K562 (cell line): ENCODE results near the gene USP48. TPM values are rescaled to one million over a fixed set of nuclear protein-coding genes. Genes with fewer than 3 reads are reported as not detected.

Source experiments
- CHD1 ChIP-seq: fragments of 200-600 bp; sonication (generic); IDR thresholded peaks from one replicate; pipeline ENCODE4 v1.6.1; 2012; ENCODE audit warnings: mild to moderate bottlenecking, moderate library complexity, low read length, inconsistent platforms
- EWSR1 ChIP-seq: fragments of 450-650 bp; IDR thresholded peaks from 2 replicates; pipeline ENCODE4 v1.6.1; 2018; ENCODE audit warnings: borderline replicate concordance, mild to moderate bottlenecking, low read depth, moderate library complexity; ENCODE audit not compliant: partially characterized antibody
- FOXP1 ChIP-seq: sonication (generic); formaldehyde crosslinking; IDR thresholded peaks from 2 replicates; pipeline ENCODE4 v1.8.0; 2022; ENCODE audit warnings: mild to moderate bottlenecking, missing genetic modification reagents
- KDM1A ChIP-seq, 2 experiments: fragments of 450-650 bp; IDR thresholded peaks; 2 replicates each; pipeline ENCODE4 v1.6.1; 2016; ENCODE audit warnings: mild to moderate bottlenecking in 2 of 2
- KHSRP ChIP-seq: fragments of 450-650 bp; IDR thresholded peaks from 2 replicates; pipeline ENCODE4 v1.6.1; 2017
- TBP ChIP-seq: optimal IDR thresholded peaks from 2 replicates; pipeline ENCODE3; 2011; ENCODE audit warnings: low read depth, low read length, improper control_type of control experiment
- YY1 ChIP-seq, 3 experiments: IDR thresholded peaks; 2 replicates each; pipeline ENCODE4 v1.6.1; 2011; ENCODE audit warnings: low read length in 2 of 3, mild to moderate bottlenecking in 2 of 3, moderate library complexity in 2 of 3, borderline replicate concordance in 1 of 3, control low read depth in 1 of 3, low read depth in 1 of 3; ENCODE audit not compliant: insufficient read depth in 3 of 3, insufficient replicate concordance in 2 of 3, control insufficient read depth in 1 of 3, insufficient read length in 1 of 3; ENCODE audit errors: extremely low read depth in 1 of 3
- ZFP30 ChIP-seq: fragments of 250-450 bp; sonication (Bioruptor Pico); IDR thresholded peaks from 2 replicates; pipeline ENCODE4 v1.8.0; 2022; ENCODE audit warnings: moderate library complexity, mild to moderate bottlenecking, inconsistent platforms, borderline replicate concordance
- ZNF445 ChIP-seq: fragments of 250-450 bp; sonication (Bioruptor Pico); IDR thresholded peaks from 2 replicates; pipeline ENCODE4 v1.4.0; 2020; ENCODE audit warnings: low read depth, mild to moderate bottlenecking, moderate library complexity
- ZNF561 ChIP-seq: fragments of 450-650 bp; formaldehyde crosslinking; conservative IDR thresholded peaks from 2 replicates; pipeline ENCODE4 v1.4.0; 2020; ENCODE audit warnings: mild to moderate bottlenecking, moderate library complexity
- ZNF707 ChIP-seq: fragments of 250-450 bp; sonication (Bioruptor Pico); conservative IDR thresholded peaks from 2 replicates; pipeline ENCODE4 v1.8.0; 2022; ENCODE audit warnings: inconsistent platforms, mild to moderate bottlenecking, moderate library complexity
- polyA plus RNA-seq, 8 experiments: library from polyadenylated mRNA; depleted of rRNA in 4 of 8; stranded (reverse) in 5 of 8; unstranded in 3 of 8; fragments of >200 nt; fragmentation: Nextera tagmentation in 2 of 8; fragmentation: Illumina TruSeq in 1 of 8; extraction: Ambion mirVana in 2 of 8; extraction: Trizol in 1 of 8; gene quantifications; 2 replicates each; pipeline versions ENCODE4 v1.2.1 to v1.2.3, GENCODE V29; 2011 to 2014; ENCODE audit warnings: inconsistent platforms in 1 of 8, missing spikeins in 1 of 8
- total RNA-seq, 7 experiments: library from RNA; depleted of rRNA in 6 of 7; stranded (reverse); fragments of >200 nt in 6 of 7; fragmentation: Illumina TruSeq in 2 of 7; extraction: Trizol in 2 of 7; gene quantifications; 2 replicates each; pipeline versions ENCODE4 v1.2.1 to v1.2.3, GENCODE V29; 2011 to 2021; ENCODE audit warnings: low replicate concordance in 1 of 7
- TF ChIP-seq, protein P1 (sequence below): IDR thresholded peaks from 2 replicates; pipeline ENCODE4 v1.6.1; 2011; ENCODE audit not compliant: insufficient read length; ENCODE audit errors: extremely low read depth
- TF ChIP-seq, protein P2 (sequence below): sonication (generic); formaldehyde crosslinking; IDR thresholded peaks from 2 replicates; pipeline ENCODE4 v1.9.0; 2022; ENCODE audit warnings: mild to moderate bottlenecking, missing genetic modification reagents
- TF ChIP-seq, protein P3 (sequence below): fragments of 250-450 bp; sonication (Bioruptor Pico); IDR thresholded peaks from 2 replicates; pipeline ENCODE4 v1.4.0; 2020
- TF ChIP-seq, protein P4 (sequence below), 2 experiments: IDR thresholded peaks in 1 of 2; conservative IDR thresholded peaks in 1 of 2; 2 replicates each; pipeline ENCODE4 v1.6.1; 2016; ENCODE audit warnings: low read depth in 2 of 2, mild to moderate bottlenecking in 1 of 2, missing compliant biosample characterization in 1 of 2, missing genetic modification characterization in 1 of 2, moderate library complexity in 1 of 2
- TF ChIP-seq, protein P5 (sequence below): fragments of 250-450 bp; sonication (Bioruptor Pico); IDR thresholded peaks from 2 replicates; pipeline ENCODE4 v1.8.0; 2022; ENCODE audit warnings: moderate library complexity, mild to moderate bottlenecking, inconsistent platforms

USP48 gene
- total and polyA plus RNA-seq, 9 of the 15 experiments (the other 6 are each of a cell fraction or from before 2014, with no cell fraction given) = 23.3 to 123 (median 106) TPM

DNA sequence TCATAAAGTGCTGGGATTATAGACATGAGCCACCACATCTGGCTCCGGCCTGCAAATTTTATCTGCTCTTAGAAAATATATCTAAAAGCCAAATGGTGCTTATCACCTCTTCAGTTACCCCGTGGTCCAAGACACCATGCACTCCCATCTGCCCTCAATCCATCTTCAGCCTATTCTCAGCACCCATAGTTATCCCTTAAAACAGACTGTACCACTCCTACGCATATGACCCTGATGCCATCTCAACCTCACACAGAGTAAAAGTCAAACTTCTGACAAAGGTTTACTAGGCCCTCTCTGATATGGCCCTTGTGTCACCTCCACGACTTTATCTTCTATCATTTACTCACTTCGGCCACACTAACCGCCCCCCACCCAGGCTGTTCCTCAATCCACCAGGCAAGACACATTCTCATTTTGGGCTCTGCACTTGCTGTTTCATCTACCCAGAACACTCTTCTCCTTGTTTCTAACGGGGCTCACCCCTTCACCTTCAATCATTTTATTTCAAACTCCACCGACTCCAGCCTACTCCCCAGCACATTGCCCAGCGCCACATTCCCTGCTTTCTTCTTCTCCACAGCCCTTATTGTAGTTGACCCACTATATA, 33.0 kb downstream of the USP48 start (continued):
- TF ChIP-seq CHD1 (no peak), TBP (no peak), ZNF561 (CRISPR knock-in tag) (no peak), EWSR1 (no peak), KDM1A (IDR thresholded peaks at IDR 0.05) (peak; percentile 98), ZNF445 (CRISPR knock-in tag) (no peak), ZNF707 (CRISPR knock-in tag) (no peak), KHSRP (peak; percentile 51; the same call in 1 of the 2 replicates), FOXP1 (CRISPR knock-in tag) (peak; percentile 43; the same call in 1 of the 2 replicates), YY1 (IDR thresholded peaks at IDR 0.05; ENCODE audit: borderline replicate concordance in 1 of 3, control insufficient read depth in 1 of 3, extremely low read depth in 1 of 3, insufficient read depth in 3 of 3, insufficient read length in 1 of 3, insufficient replicate concordance in 2 of 3, low read depth in 1 of 3, low read length in 2 of 3) (no peak), ZFP30 (no peak)
- TF ChIP-seq, protein P1, sequence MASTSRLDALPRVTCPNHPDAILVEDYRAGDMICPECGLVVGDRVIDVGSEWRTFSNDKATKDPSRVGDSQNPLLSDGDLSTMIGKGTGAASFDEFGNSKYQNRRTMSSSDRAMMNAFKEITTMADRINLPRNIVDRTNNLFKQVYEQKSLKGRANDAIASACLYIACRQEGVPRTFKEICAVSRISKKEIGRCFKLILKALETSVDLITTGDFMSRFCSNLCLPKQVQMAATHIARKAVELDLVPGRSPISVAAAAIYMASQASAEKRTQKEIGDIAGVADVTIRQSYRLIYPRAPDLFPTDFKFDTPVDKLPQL = no peak
- TF ChIP-seq, protein P2, sequence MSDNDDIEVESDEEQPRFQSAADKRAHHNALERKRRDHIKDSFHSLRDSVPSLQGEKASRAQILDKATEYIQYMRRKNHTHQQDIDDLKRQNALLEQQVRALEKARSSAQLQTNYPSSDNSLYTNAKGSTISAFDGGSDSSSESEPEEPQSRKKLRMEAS (CRISPR knock-in tag) = no peak; the same call in 1 of the 2 replicates
- TF ChIP-seq, protein P3, sequence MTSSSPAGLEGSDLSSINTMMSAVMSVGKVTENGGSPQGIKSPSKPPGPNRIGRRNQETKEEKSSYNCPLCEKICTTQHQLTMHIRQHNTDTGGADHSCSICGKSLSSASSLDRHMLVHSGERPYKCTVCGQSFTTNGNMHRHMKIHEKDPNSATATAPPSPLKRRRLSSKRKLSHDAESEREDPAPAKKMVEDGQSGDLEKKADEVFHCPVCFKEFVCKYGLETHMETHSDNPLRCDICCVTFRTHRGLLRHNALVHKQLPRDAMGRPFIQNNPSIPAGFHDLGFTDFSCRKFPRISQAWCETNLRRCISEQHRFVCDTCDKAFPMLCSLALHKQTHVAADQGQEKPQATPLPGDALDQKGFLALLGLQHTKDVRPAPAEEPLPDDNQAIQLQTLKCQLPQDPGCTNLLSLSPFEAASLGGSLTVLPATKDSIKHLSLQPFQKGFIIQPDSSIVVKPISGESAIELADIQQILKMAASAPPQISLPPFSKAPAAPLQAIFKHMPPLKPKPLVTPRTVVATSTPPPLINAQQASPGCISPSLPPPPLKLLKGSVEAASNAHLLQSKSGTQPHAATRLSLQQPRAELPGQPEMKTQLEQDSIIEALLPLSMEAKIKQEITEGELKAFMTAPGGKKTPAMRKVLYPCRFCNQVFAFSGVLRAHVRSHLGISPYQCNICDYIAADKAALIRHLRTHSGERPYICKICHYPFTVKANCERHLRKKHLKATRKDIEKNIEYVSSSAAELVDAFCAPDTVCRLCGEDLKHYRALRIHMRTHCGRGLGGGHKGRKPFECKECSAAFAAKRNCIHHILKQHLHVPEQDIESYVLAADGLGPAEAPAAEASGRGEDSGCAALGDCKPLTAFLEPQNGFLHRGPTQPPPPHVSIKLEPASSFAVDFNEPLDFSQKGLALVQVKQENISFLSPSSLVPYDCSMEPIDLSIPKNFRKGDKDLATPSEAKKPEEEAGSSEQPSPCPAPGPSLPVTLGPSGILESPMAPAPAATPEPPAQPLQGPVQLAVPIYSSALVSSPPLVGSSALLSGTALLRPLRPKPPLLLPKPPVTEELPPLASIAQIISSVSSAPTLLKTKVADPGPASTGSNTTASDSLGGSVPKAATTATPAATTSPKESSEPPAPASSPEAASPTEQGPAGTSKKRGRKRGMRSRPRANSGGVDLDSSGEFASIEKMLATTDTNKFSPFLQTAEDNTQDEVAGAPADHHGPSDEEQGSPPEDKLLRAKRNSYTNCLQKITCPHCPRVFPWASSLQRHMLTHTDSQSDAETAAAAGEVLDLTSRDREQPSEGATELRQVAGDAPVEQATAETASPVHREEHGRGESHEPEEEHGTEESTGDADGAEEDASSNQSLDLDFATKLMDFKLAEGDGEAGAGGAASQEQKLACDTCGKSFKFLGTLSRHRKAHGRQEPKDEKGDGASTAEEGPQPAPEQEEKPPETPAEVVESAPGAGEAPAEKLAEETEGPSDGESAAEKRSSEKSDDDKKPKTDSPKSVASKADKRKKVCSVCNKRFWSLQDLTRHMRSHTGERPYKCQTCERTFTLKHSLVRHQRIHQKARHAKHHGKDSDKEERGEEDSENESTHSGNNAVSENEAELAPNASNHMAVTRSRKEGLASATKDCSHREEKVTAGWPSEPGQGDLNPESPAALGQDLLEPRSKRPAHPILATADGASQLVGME (CRISPR knock-in tag) = peak; percentile 99
- TF ChIP-seq, protein P4, sequence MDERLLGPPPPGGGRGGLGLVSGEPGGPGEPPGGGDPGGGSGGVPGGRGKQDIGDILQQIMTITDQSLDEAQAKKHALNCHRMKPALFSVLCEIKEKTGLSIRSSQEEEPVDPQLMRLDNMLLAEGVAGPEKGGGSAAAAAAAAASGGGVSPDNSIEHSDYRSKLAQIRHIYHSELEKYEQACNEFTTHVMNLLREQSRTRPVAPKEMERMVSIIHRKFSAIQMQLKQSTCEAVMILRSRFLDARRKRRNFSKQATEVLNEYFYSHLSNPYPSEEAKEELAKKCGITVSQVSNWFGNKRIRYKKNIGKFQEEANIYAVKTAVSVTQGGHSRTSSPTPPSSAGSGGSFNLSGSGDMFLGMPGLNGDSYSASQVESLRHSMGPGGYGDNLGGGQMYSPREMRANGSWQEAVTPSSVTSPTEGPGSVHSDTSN (CRISPR knock-in tag; IDR thresholded peaks at IDR 0.05; ENCODE audit: low read depth) = no peak
- TF ChIP-seq, protein P4 (tag; conservative IDR thresholded peaks at IDR 0.05; ENCODE audit: low read depth) = peak; percentile 65
- TF ChIP-seq, protein P5, sequence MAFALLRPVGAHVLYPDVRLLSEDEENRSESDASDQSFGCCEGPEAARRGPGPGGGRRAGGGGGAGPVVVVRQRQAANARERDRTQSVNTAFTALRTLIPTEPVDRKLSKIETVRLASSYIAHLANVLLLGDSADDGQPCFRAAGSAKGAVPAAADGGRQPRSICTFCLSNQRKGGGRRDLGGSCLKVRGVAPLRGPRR = no peak
